Cardiac muscle cell (in vitro differentiated cells and primary cell): Measurements from ENCODE around the gene LIN7B. TPM values are rescaled to one million over a fixed set of nuclear protein-coding genes. Genes with fewer than 3 reads are reported as not detected.
"Not testable (repeated sequence)": the region's sequence is repeated elsewhere in the genome, so short reads cannot be mapped to it uniquely, and the experiment has no call there.

Experiments used
- DNase-seq, 2 donors: peaks; one replicate each; pipeline versions ENCODE4 v3.0.0 to v3.0.0-alpha.2; 2010 to 2017; ENCODE audit warnings: low read depth in 1 of 2, low spot score in 1 of 2
- H3K27ac ChIP-seq: fragments of 200-600 bp; sonication (generic); 2 replicates; pipeline ENCODE4 v1.5.1; 2016
- H3K27me3 ChIP-seq: fragments of 200-600 bp; sonication (generic); 2 replicates; pipeline ENCODE4 v1.6.0; 2016; ENCODE audit warnings: control low read depth
- H3K36me3 ChIP-seq: fragments of 200-600 bp; sonication (generic); 2 replicates; pipeline ENCODE4 v1.5.1; 2016; ENCODE audit warnings: control low read depth
- H3K4me1 ChIP-seq: fragments of 200-600 bp; sonication (generic); 2 replicates; pipeline ENCODE4 v1.8.1; 2017; ENCODE audit warnings: low read depth, mild to moderate bottlenecking, mixed run types
- H3K4me3 ChIP-seq: fragments of 200-600 bp; sonication (generic); 2 replicates; pipeline ENCODE4 v1.5.1; 2016; ENCODE audit warnings: mild to moderate bottlenecking
- H3K9me3 ChIP-seq: fragments of 200-600 bp; sonication (generic); 2 replicates; pipeline ENCODE4 v1.5.1; 2017; ENCODE audit warnings: low read depth, mild to moderate bottlenecking, control low read depth
- CTCF ChIP-seq: IDR thresholded peaks from 2 replicates; pipeline ENCODE4 v1.5.1; 2012; ENCODE audit warnings: low read depth, mild to moderate bottlenecking, low read length
- polyA plus RNA-seq: library from polyadenylated mRNA; unstranded; fragments of >200 nt; fragmentation: Nextera tagmentation; extraction: Ambion mirVana; gene quantifications from 2 replicates; pipeline ENCODE4 v1.2.1, GENCODE V29; 2016
- total RNA-seq: library from RNA; depleted of rRNA; stranded (reverse); fragments of >200 nt; gene quantifications from 2 replicates; pipeline ENCODE4 v1.2.3, GENCODE V29; 2016

The LIN7B gene
- total and polyA plus RNA-seq, 2 experiments from 2014 or later = 20.0 to 37.8 TPM

- TF ChIP-seq CTCF = no peak
- H3K36me3 ChIP-seq = no peaks in the 10 kb centered on the region
- DNase-seq = no peak
- H3K27ac ChIP-seq = no peak overlapping the region
- no peaks in the 10 kb centered on the region for H3K9me3 ChIP-seq
- no peak overlapping the region for H3K4me3 ChIP-seq
- peaks cover 6% of the 10 kb centered on the region for H3K4me1 ChIP-seq
- no peaks in the 10 kb centered on the region for H3K27me3 ChIP-seq
Measured at GRCh38 chr19:49141352-49141751, 27.2 kb downstream of the LIN7B start.

DNA sequence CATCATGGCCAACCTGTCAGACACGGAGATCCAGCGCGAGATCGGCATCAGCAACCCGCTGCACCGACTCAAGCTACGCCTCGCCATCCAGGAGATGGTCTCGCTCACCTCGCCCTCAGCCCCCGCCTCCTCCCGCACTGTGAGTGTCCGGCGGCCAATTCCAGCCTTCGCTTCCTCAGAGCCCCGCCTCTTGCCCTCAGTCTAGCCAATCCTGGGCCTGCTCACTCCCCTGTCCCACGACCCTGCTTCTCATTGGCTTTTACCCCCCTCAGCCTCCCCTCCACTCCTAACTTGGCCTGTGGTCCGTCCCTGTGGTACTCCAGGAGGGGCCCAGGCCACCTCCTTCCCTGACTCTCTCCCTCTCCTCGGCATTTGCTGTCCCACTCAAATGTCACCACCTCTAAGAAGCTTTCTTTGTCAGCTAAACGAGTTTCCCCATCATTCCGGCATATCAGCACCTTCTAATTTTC, 28.7 kb downstream of the LIN7B start:
- Histone ChIP-seq H3K27ac (peak overlapping the region; percentile 56), H3K4me3 (peak overlapping the region; percentile 79), H3K36me3 (no peaks in the 10 kb centered on the region), H3K9me3 (no peaks in the 10 kb centered on the region), H3K4me1 (peaks cover 6% of the 10 kb centered on the region), H3K27me3 (no peaks in the 10 kb centered on the region)
- peak; percentile 94 to 98 for DNase-seq
- no peak for TF ChIP-seq CTCF

GRCh38 chr19:49145573-49146407, 31.6 kb downstream of the LIN7B start:
- Histone ChIP-seq H3K4me3 (peak overlapping the region; percentile 24), H3K36me3 (no peaks in the 10 kb centered on the region), H3K27ac (peak overlapping the region; percentile 34), H3K9me3 (no peaks in the 10 kb centered on the region), H3K27me3 (no peaks in the 10 kb centered on the region), H3K4me1 (peaks cover 15% of the 10 kb centered on the region)
- DNase-seq = peak; percentile 86 to 96
- peak; percentile 91 for TF ChIP-seq CTCF

DNA sequence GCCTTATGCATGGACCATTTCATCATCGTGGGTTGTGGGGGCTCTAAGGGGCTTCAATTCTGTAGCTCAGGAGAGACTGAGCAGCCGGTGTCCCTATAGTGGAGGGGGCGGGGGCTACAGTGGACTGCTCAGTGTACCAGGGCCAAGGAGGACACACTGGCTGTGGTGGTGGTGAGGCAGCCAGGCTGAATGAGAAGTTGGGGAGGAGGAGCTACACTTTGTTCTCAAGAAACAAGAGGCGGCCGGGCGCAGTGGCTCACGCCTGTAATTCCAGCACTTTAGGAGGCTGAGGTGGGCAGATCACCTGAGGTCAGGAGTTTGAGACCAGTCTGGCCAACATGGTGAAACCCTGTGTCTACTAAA, 32.2 kb downstream of the LIN7B start:
- not testable (repeated sequence) for H3K9me3 ChIP-seq, H3K4me3 ChIP-seq, H3K27me3 ChIP-seq, DNase-seq, H3K36me3 ChIP-seq
- H3K4me1 ChIP-seq = peaks cover 19% of the 10 kb centered on the region
- peak overlapping the region; percentile 20 for H3K27ac ChIP-seq

- TF ChIP-seq CTCF = no peak
- Histone ChIP-seq H3K9me3 (no peaks in the 10 kb centered on the region), H3K4me3 (peak overlapping the region; percentile 40), H3K4me1 (peaks cover 19% of the 10 kb centered on the region), H3K27me3 (no peaks in the 10 kb centered on the region), H3K36me3 (no peaks in the 10 kb centered on the region), H3K27ac (peak overlapping the region; percentile 90)
- DNase-seq = no peak
Measured at GRCh38 chr19:49148044-49148682, 34.0 kb downstream of the LIN7B start.
